Bone marrow (tissue), 2 donors: ENCODE measurements around the gene ANGEL1.

Experiments
- DNase-seq, 2 donors: peaks; one replicate each; lab custom pipeline; 2025; lab: John Stamatoyannopoulos, UW

The ANGEL1 gene

GRCh38 chr14:76812422-76813383, at the start of gene ANGEL1:
Gene ANGEL1, minus strand, starts transcription at chr14:76812882. Its CDS starts 55 bp downstream, at chr14:76812827.
- peak; percentile 69 to 74 for DNase-seq

GRCh38 chr14:76861574-76862255, 49.0 kb upstream of the ANGEL1 start:
- DNase-seq: no peak

- DNase-seq: no peak
Observed at GRCh38 chr14:76856769-76857168, 44.1 kb upstream of the ANGEL1 start.

- no peak for DNase-seq
Observed at GRCh38 chr14:76855066-76855465, 42.4 kb upstream of the ANGEL1 start.

GRCh38 chr14:76848879-76849278, 36.2 kb upstream of the ANGEL1 start:
- DNase-seq: no peak

- DNase-seq: peak in 1 of 2 donors; percentile 76
Observed at GRCh38 chr14:76846331-76847047, 33.8 kb upstream of the ANGEL1 start.

GRCh38 chr14:76844223-76844622, 31.5 kb upstream of the ANGEL1 start:
- peak in 1 of 2 donors; percentile 21 for DNase-seq

GRCh38 chr14:76842414-76842813, 29.7 kb upstream of the ANGEL1 start:
- no peak for DNase-seq

GRCh38 chr14:76837524-76837923, 24.8 kb upstream of the ANGEL1 start:
- no peak for DNase-seq

- DNase-seq: no peak
Observed at GRCh38 chr14:76836029-76836630, 23.4 kb upstream of the ANGEL1 start.

- DNase-seq: no peak
Observed at GRCh38 chr14:76834241-76834661, 21.6 kb upstream of the ANGEL1 start.

- DNase-seq: no peak
Observed at GRCh38 chr14:76833011-76833410, 20.3 kb upstream of the ANGEL1 start.

GRCh38 chr14:76832503-76832988, 19.9 kb upstream of the ANGEL1 start:
- no peak for DNase-seq

GRCh38 chr14:76830556-76830955, 17.9 kb upstream of the ANGEL1 start:
- DNase-seq: no peak

GRCh38 chr14:76829650-76830421, 17.2 kb upstream of the ANGEL1 start:
- DNase-seq: no peak

- DNase-seq: no peak
Observed at GRCh38 chr14:76829013-76829365, 16.3 kb upstream of the ANGEL1 start.

- DNase-seq: no peak
Observed at GRCh38 chr14:76828339-76829012, 15.8 kb upstream of the ANGEL1 start.

- DNase-seq: no peak
Observed at GRCh38 chr14:76827696-76828296, 15.1 kb upstream of the ANGEL1 start.

- DNase-seq: no peak
Observed at GRCh38 chr14:76826122-76826521, 13.4 kb upstream of the ANGEL1 start, which contains the start of gene LRRC74A. Gene LRRC74A, plus strand, starts transcription at chr14:76826408. Its CDS starts 290 bp downstream, at chr14:76826698.

GRCh38 chr14:76820700-76821099, 8.0 kb upstream of the ANGEL1 start:
- no peak for DNase-seq
